Measurements from ENCODE around the gene MYOM3. TPM values are rescaled to one million over a fixed set of nuclear protein-coding genes. Genes with fewer than 3 reads are reported as not detected.
A peak's percentile ranks its signal among the peaks of the same experiment; 100 is the strongest.

MYOM3 gene
- total RNA-seq, 1 experiment from 2014 or later = 0.42 TPM

- no TSS peak for BruUV-seq (replicated peaks)
- DNase-seq = no peak
- Mint-ChIP-seq H3K4me1 (ENCODE audit: low read depth, unreplicated experiment) (peaks cover 32% of the 10 kb centered on the region), H3K36me3 (ENCODE audit: insufficient read depth, unreplicated experiment) (peaks cover 20% of the 10 kb centered on the region), H3K9me3 (ENCODE audit: low read depth, unreplicated experiment) (no peaks in the 10 kb centered on the region), H3K27ac (ENCODE audit: unreplicated experiment) (no peak overlapping the region), H3K4me3 (ENCODE audit: low read depth, unreplicated experiment) (no peak overlapping the region), H3K27me3 (ENCODE audit: unreplicated experiment) (no peaks in the 10 kb centered on the region)
- CTCF ChIA-PET = no interaction called here
- TF ChIP-seq CTCF (IDR thresholded peaks at IDR 0.05; ENCODE audit: unreplicated experiment) = no peak
- intact Hi-C loops (cut with micrococcal nuclease; ENCODE audit: unreplicated experiment) = loop anchor here (10.0 kb wide), 1 partner anchor 342 kb away; the partner anchor contains the start of gene GALE
These were observed 35.3 kb upstream of the MYOM3 start for GRCh38 chr1:24147194-24147593.

GRCh38 chr1:24142546-24143534 lies 30.9 kb upstream of the MYOM3 start, which contains the start of gene IL22RA1:
TSS of gene IL22RA1 (minus strand) at chr1:24143140. CDS start at chr1:24143082, 58 bp downstream.
- intact Hi-C loops (cut with micrococcal nuclease; ENCODE audit: unreplicated experiment) = loop anchor here (10.0 kb wide), 1 partner anchor 338 kb away; the partner anchor contains the start of gene GALE
- CTCF ChIA-PET = interaction anchor here (1.0 kb wide), 1 partner anchor 249 kb away, joined by 3 read pairs; no protein-coding TSS in a partner anchor

GRCh38 chr1:24141311-24141997 lies 29.5 kb upstream of the MYOM3 start:
- no peak for TF ChIP-seq CTCF (IDR thresholded peaks at IDR 0.05; ENCODE audit: unreplicated experiment)
- Mint-ChIP-seq H3K27me3 (ENCODE audit: unreplicated experiment) (no peaks in the 10 kb centered on the region), H3K4me3 (ENCODE audit: low read depth, unreplicated experiment) (no peak overlapping the region), H3K9me3 (ENCODE audit: low read depth, unreplicated experiment) (no peaks in the 10 kb centered on the region), H3K4me1 (ENCODE audit: low read depth, unreplicated experiment) (peaks cover 12% of the 10 kb centered on the region), H3K36me3 (ENCODE audit: insufficient read depth, unreplicated experiment) (peaks cover 5% of the 10 kb centered on the region), H3K27ac (ENCODE audit: unreplicated experiment) (no peak overlapping the region)
- DNase-seq = no peak
- intact Hi-C loops (cut with micrococcal nuclease; ENCODE audit: unreplicated experiment) = loop anchor here (10.0 kb wide), 1 partner anchor 337 kb away; the partner anchor contains the start of gene GALE
- BruUV-seq (replicated peaks) = no TSS peak
- CTCF ChIA-PET = no interaction called here

More at GRCh38 chr1:24142546-24143534, 30.9 kb upstream of the MYOM3 start, which contains the start of gene IL22RA1:
- no peaks in the 10 kb centered on the region for H3K27me3 Mint-ChIP-seq (ENCODE audit: unreplicated experiment)
- no peak within 1 kb of the TSS for H3K27ac Mint-ChIP-seq (ENCODE audit: unreplicated experiment)
- peaks cover 5% of the 10 kb centered on the region for H3K36me3 Mint-ChIP-seq (ENCODE audit: insufficient read depth, unreplicated experiment)
- TF ChIP-seq CTCF (IDR thresholded peaks at IDR 0.05; ENCODE audit: unreplicated experiment) = no peak
- H3K4me1 Mint-ChIP-seq (ENCODE audit: low read depth, unreplicated experiment) = peaks cover 12% of the 10 kb centered on the region
- H3K4me3 Mint-ChIP-seq (ENCODE audit: low read depth, unreplicated experiment) = peak within 1 kb of the TSS; percentile 70
- no TSS peak for BruUV-seq (replicated peaks)
- peak; percentile 31 for DNase-seq
- H3K9me3 Mint-ChIP-seq (ENCODE audit: low read depth, unreplicated experiment) = no peaks in the 10 kb centered on the region

GRCh38 chr1:24140741-24141181 lies 28.8 kb upstream of the MYOM3 start:
- no peak for TF ChIP-seq CTCF (IDR thresholded peaks at IDR 0.05; ENCODE audit: unreplicated experiment)
- no peak for DNase-seq
- no TSS peak for BruUV-seq (replicated peaks)
- intact Hi-C loops (cut with micrococcal nuclease; ENCODE audit: unreplicated experiment) = loop anchor here (10.0 kb wide), 1 partner anchor 336 kb away; the partner anchor contains the start of gene GALE
- Mint-ChIP-seq H3K4me3 (ENCODE audit: low read depth, unreplicated experiment) (no peak overlapping the region), H3K27me3 (ENCODE audit: unreplicated experiment) (no peaks in the 10 kb centered on the region), H3K27ac (ENCODE audit: unreplicated experiment) (no peak overlapping the region), H3K36me3 (ENCODE audit: insufficient read depth, unreplicated experiment) (peaks cover 5% of the 10 kb centered on the region), H3K4me1 (ENCODE audit: low read depth, unreplicated experiment) (peaks cover 12% of the 10 kb centered on the region), H3K9me3 (ENCODE audit: low read depth, unreplicated experiment) (no peaks in the 10 kb centered on the region)
- CTCF ChIA-PET = no interaction called here

Measured in Calu3 (cell line).